Measurements from ENCODE around the gene CACNA1I. TPM values are rescaled to one million over a fixed set of nuclear protein-coding genes. Genes with fewer than 3 reads are reported as not detected.
A peak's percentile ranks its signal among the peaks of the same experiment; 100 is the strongest.

The CACNA1I gene
- total and polyA plus RNA-seq, 2 experiments from 2014 or later, result 0.17 to 0.21 TPM

- no peak overlapping the region for H2AFZ ChIP-seq
Measured at GRCh38 chr22:39688186-39688785, 117.7 kb downstream of the CACNA1I start.

GRCh38 chr22:39689421-39689820 is 118.9 kb downstream of the CACNA1I start:
- Histone ChIP-seq H3K9me3 (ENCODE audit: low read depth) (no peaks in the 10 kb centered on the region), H3K79me2 (no peaks in the 10 kb centered on the region), H4K20me1 (ENCODE audit: insufficient read depth, poor library complexity, severe bottlenecking) (no peaks in the 10 kb centered on the region), H3K9me2 (replicated peaks; ENCODE audit: insufficient read depth) (no peaks in the 10 kb centered on the region), H3K27me3 (peaks cover 4% of the 10 kb centered on the region), H3K4me1 (ENCODE audit: insufficient read depth) (peaks cover 4% of the 10 kb centered on the region), H3K27ac (no peak overlapping the region), H2AFZ (no peak overlapping the region), H3K4me3 (no peak overlapping the region), H3K4me2 (no peak overlapping the region), H3K36me3 (replicated peaks; ENCODE audit: insufficient read depth, low read depth) (no peaks in the 10 kb centered on the region)
- TF ChIP-seq EZH2phosphoT487 (IDR thresholded peaks at IDR 0.05; ENCODE audit: low read depth, severe bottlenecking, unreplicated experiment) (no peak), CTCF (IDR thresholded peaks at IDR 0.05; ENCODE audit: poor library complexity) (no peak), EZH2 (IDR thresholded peaks at IDR 0.05; ENCODE audit: borderline replicate concordance) (no peak)
- 97% methylated on average over 10 of the region's 10 CpGs for WGBS (ENCODE audit: low lambda C conversion rate, missing lambda C conversion rate)
- DNase-seq (ENCODE audit: low spot score), result no peak

More at GRCh38 chr22:39688186-39688785, 117.7 kb downstream of the CACNA1I start:
- Histone ChIP-seq H3K4me2 (no peak overlapping the region), H3K9me3 (ENCODE audit: low read depth) (no peaks in the 10 kb centered on the region), H4K20me1 (ENCODE audit: insufficient read depth, poor library complexity, severe bottlenecking) (no peaks in the 10 kb centered on the region), H3K4me1 (ENCODE audit: insufficient read depth) (peaks cover 4% of the 10 kb centered on the region), H3K4me3 (no peak overlapping the region), H3K36me3 (replicated peaks; ENCODE audit: insufficient read depth, low read depth) (no peaks in the 10 kb centered on the region), H3K27ac (no peak overlapping the region), H3K79me2 (no peaks in the 10 kb centered on the region), H3K27me3 (peaks cover 4% of the 10 kb centered on the region), H3K9me2 (replicated peaks; ENCODE audit: insufficient read depth) (no peaks in the 10 kb centered on the region)
- no peak for TF ChIP-seq EZH2 (IDR thresholded peaks at IDR 0.05; ENCODE audit: borderline replicate concordance)
- no peak for TF ChIP-seq CTCF (IDR thresholded peaks at IDR 0.05; ENCODE audit: poor library complexity)
- no peak for TF ChIP-seq EZH2phosphoT487 (IDR thresholded peaks at IDR 0.05; ENCODE audit: low read depth, severe bottlenecking, unreplicated experiment)
- no peak for DNase-seq (ENCODE audit: low spot score)
- 92% methylated on average over 13 of the region's 13 CpGs for WGBS (ENCODE audit: low lambda C conversion rate, missing lambda C conversion rate)

DNA sequence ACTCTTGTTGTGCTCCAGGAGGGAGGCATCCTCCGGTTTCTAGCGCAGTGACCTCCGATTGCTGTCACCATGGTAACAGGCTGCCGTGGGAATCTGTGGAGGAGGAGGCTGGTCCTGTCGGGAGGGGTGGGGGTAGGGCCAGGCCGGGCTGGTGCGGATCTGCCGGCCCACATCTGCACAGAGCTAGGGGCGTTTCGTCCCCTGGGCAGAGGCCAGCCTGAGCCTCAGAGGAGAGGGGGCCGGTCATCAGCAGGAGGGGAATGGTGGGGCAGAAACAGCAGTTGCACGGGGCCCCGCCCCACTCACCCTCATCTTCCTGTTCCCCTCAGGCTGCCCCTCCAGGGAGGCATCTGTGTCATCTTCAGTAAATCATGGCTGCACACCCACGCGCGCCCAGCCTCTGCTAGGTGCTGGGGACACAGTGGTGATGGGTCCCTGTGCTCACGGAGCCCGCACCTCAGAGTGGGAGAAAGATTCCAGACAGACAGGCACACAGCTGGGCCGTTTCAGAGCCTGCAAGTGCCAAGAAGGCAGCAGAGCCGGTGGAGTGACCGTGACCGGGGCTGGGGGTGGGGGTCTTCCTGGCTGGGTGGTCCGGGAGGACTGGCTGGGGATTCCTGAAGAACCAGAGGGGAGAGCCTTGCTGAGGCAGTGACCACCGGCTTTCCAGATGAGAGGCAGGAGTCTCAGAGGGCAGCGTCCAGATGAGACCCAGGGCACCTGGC is 120.5 kb downstream of the CACNA1I start:
- Histone ChIP-seq H3K9me2 (replicated peaks; ENCODE audit: insufficient read depth) (no peaks in the 10 kb centered on the region), H3K4me2 (no peak overlapping the region), H3K79me2 (no peaks in the 10 kb centered on the region), H2AFZ (no peak overlapping the region), H3K27ac (no peak overlapping the region), H3K4me1 (ENCODE audit: insufficient read depth) (peaks cover 4% of the 10 kb centered on the region), H3K9me3 (ENCODE audit: low read depth) (no peaks in the 10 kb centered on the region), H3K27me3 (peaks cover 4% of the 10 kb centered on the region), H4K20me1 (ENCODE audit: insufficient read depth, poor library complexity, severe bottlenecking) (no peaks in the 10 kb centered on the region), H3K4me3 (no peak overlapping the region), H3K36me3 (replicated peaks; ENCODE audit: insufficient read depth, low read depth) (no peaks in the 10 kb centered on the region)
- TF ChIP-seq EZH2 (IDR thresholded peaks at IDR 0.05; ENCODE audit: borderline replicate concordance), result no peak
- no peak for TF ChIP-seq CTCF (IDR thresholded peaks at IDR 0.05; ENCODE audit: poor library complexity)
- no peak for TF ChIP-seq EZH2phosphoT487 (IDR thresholded peaks at IDR 0.05; ENCODE audit: low read depth, severe bottlenecking, unreplicated experiment)
- DNase-seq (ENCODE audit: low spot score), result peak; percentile 18
- WGBS (ENCODE audit: low lambda C conversion rate, missing lambda C conversion rate), result 49% methylated on average over 22 of the region's 25 CpGs
